Adrenal gland (tissue), 19 donors: ENCODE data around the gene ZBTB14. TPM values are rescaled to one million over a fixed set of nuclear protein-coding genes. Genes with fewer than 3 reads are reported as not detected.

Experiments used
- DNase-seq, 7 donors: peaks; one replicate each; pipeline ENCODE4 v3.0.0-alpha.2; 2019 to 2020
- H3K27ac ChIP-seq, 5 donors: fragments of 200-600 bp; sonication (generic) in 4 of 5; 1 replicate in 3 of 5; 2 replicates in 2 of 5; pipeline versions ENCODE4 v1.5.1 to v1.8.0; 2016 to 2020; ENCODE audit warnings: mild to moderate bottlenecking in 1 of 5
- H3K27me3 ChIP-seq: fragments of 200-600 bp; 2 replicates; pipeline ENCODE4 v1.8.0; 2021
- H3K36me3 ChIP-seq, 2 donors: fragments of 200-600 bp; replicated peaks in 1 of 2; 1 replicate in 1 of 2; 2 replicates in 1 of 2; pipeline versions ENCODE4 v1.5.1 to v1.8.0; 2018 to 2022
- H3K4me1 ChIP-seq, 2 donors: fragments of 200-600 bp; replicated peaks in 1 of 2; 1 replicate in 1 of 2; 2 replicates in 1 of 2; pipeline versions ENCODE4 v1.5.1 to v1.8.0; 2018 to 2021
- H3K4me3 ChIP-seq, 4 donors: fragments of 200-600 bp; sonication (generic) in 3 of 4; one replicate each; pipeline ENCODE4 v1.5.1; 2016 to 2018
- H3K9me3 ChIP-seq, 3 donors: fragments of 200-600 bp; sonication (generic) in 1 of 3; replicated peaks in 1 of 3; 1 replicate in 2 of 3; 2 replicates in 1 of 3; pipeline versions ENCODE4 v1.5.1 to v1.8.0; 2016 to 2021
- CTCF ChIP-seq, 6 experiments: fragments of 450-650 bp in 4 of 6; fragments of 200-600 bp in 2 of 6; sonication (generic) in 1 of 6; IDR thresholded peaks; 1 replicate in 5 of 6; 2 replicates in 1 of 6; pipeline versions ENCODE4 v1.5.1 to v1.8.0; 2016 to 2021; ENCODE audit warnings: antibody characterized with exemption in 6 of 6, mild to moderate bottlenecking in 2 of 6, moderate library complexity in 1 of 6
- POLR2A ChIP-seq, 2 donors: fragments of 450-650 bp; IDR thresholded peaks; one replicate each; pipeline ENCODE4 v1.6.1; 2017; ENCODE audit warnings: antibody characterized with exemption in 2 of 2, mild to moderate bottlenecking in 2 of 2, moderate library complexity in 1 of 2
- WGBS, 4 donors: extraction: QIAGEN DNeasy Blood & Tissue Kit in 2 of 4; methylation state at CpG; one replicate each; pipeline versions ENCODE4 v1.1.5 to v1.1.7; 2013 to 2017; 5-methylcytosine and 5-hydroxymethylcytosine counted together
- intact Hi-C, 2 donors: fragments of 100-400 bp; cut with DNase I; formaldehyde crosslinking; loops; one replicate each; pipeline versions ENCODE4 v1.14.1 to v1.15.0; 2022 to 2023
- long read RNA-seq, 10 donors: library from polyadenylated mRNA in 3 of 10; unstranded in 2 of 10; stranded (forward) in 1 of 10; transcript quantifications; one replicate each; pipeline ENCODE4 v2.0.0 and lab custom pipeline, GENCODE V29; 2021 to 2026
- polyA plus RNA-seq, 3 donors: library from polyadenylated mRNA; stranded (reverse); fragments of 200-250 nt in 2 of 3; fragments of 350-450 nt in 1 of 3; fragmentation: Illumina TruSeq in 1 of 3; extraction: RNeasy Lipid Tissue Mini Kit (QIAGEN cat#74804) in 1 of 3; gene quantifications; one replicate each; pipeline ENCODE4 v1.2.3, GENCODE V29; 2013 to 2014
- total RNA-seq, 9 donors: library from RNA; depleted of rRNA in 4 of 9; stranded (reverse); fragments of >200 nt in 4 of 9; fragments of 120-200 nt in 1 of 9; fragmentation: NEBNext Ultra II Directional in 1 of 9; extraction: Animal tissue kit (Norgen Biotek cat#: 25700) in 1 of 9; gene quantifications; one replicate each; pipeline versions ENCODE4 v1.1.0 to v1.2.4, GENCODE V29; 2013 to 2023
- donor health status: healthy with polysubstance abuse.
- donor health status: Bipolar disorder and iron deficiency.
- donor health status: DM: yes; HTN: yes; CAD: no.
- donor health status: DM: no; HTN: no; CAD: no.
- donor health status: DM: no; HTN: no; CAD: no.
- donor health status: DM: yes; HTN: yes; CAD: no.

ZBTB14 gene, protein sequence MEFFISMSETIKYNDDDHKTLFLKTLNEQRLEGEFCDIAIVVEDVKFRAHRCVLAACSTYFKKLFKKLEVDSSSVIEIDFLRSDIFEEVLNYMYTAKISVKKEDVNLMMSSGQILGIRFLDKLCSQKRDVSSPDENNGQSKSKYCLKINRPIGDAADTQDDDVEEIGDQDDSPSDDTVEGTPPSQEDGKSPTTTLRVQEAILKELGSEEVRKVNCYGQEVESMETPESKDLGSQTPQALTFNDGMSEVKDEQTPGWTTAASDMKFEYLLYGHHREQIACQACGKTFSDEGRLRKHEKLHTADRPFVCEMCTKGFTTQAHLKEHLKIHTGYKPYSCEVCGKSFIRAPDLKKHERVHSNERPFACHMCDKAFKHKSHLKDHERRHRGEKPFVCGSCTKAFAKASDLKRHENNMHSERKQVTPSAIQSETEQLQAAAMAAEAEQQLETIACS
- total RNA-seq (10 to 100 TPM in 6 of 9 donors, 1 to 10 TPM in 3; 5.9 to 16.4 (median 11.2) TPM), polyA plus RNA-seq (10 to 100 TPM in 1 of 3 donors, 1 to 10 TPM in 2; 6.0 to 14.7 (median 6.9) TPM)
- long read RNA-seq, donor 1, partial matches to known transcripts = 0 of 5 reads
- long read RNA-seq, donor 1, other reads (novel, unspliced or antisense) = 0 of 5 reads
- long read RNA-seq, donor 2, partial matches to known transcripts = 0 of 2 reads
- long read RNA-seq, donor 2, other reads (novel, unspliced or antisense) = 0 of 2 reads
- long read RNA-seq, donor 3, partial matches to known transcripts = 0 of 1 reads
- long read RNA-seq, donor 3, other reads (novel, unspliced or antisense) = 0 of 1 reads
- long read RNA-seq, donor 4, partial matches to known transcripts = 0 of 4 reads
- long read RNA-seq, donor 4, other reads (novel, unspliced or antisense) = 3 of 4 reads
- long read RNA-seq, donor 5, transcript ZBTB14-202 (3 exons, 1,814 nt) = major isoform, 7 of 16 reads
- long read RNA-seq, donor 5, partial matches to known transcripts = 0 of 16 reads
- long read RNA-seq, donor 5, other reads (novel, unspliced or antisense) = 5 of 16 reads
- long read RNA-seq, donor 6 = 0 reads
- long read RNA-seq, donor 7, partial matches to known transcripts = 0 of 1 reads
- long read RNA-seq, donor 7, other reads (novel, unspliced or antisense) = 0 of 1 reads
- long read RNA-seq, donor 8, partial matches to known transcripts = 0 of 2 reads
- long read RNA-seq, donor 8, other reads (novel, unspliced or antisense) = 0 of 2 reads
- long read RNA-seq, donor 9, partial matches to known transcripts = 0 of 3 reads
- long read RNA-seq, donor 9, other reads (novel, unspliced or antisense) = 0 of 3 reads
- long read RNA-seq, donor 10 = 0 reads

- H3K27me3 ChIP-seq = no peaks in the 10 kb centered on the region
Measured at GRCh38 chr18:5295231-5295920, at the start of gene ZBTB14. ZBTB14 (minus strand) TSS chr18:5295726; CDS start chr18:5293246, 2,480 bp downstream.

DNA sequence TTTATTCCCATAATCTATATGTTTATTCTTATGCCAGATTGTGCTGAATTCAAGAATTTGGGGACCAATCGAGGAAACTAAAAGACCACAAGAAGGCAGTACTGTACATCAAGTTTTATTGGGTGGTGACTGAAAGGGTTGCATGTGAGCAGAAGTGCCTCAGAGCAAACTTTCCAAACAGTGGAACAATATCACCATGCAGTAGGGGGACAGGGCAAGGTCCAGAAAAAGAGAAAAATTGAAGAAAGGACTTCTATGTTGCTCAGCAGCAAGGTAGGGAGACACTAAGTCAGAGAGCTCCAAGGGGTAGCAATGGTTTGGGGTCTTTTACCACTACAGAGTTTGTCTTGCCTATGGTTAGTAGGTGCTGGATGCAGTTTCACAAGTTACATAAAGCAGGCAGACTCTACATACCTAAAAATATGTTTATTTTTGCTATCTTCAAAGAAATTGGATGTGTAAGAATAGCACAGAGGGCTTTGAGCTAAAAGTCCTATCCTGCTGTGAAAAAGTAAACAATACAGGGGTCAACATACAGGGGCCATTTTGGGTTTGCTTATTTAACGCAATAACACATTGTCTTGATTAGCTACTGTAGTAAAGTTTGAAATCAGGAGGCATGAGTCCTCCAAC lies 43.8 kb upstream of the ZBTB14 start:
- no peak for TF ChIP-seq POLR2A (IDR thresholded peaks at IDR 0.05)
- no peak overlapping the region for H3K4me3 ChIP-seq
- no peak for DNase-seq
- no peaks in the 10 kb centered on the region for H3K36me3 ChIP-seq
- no peaks in the 10 kb centered on the region for H3K27me3 ChIP-seq
- no peaks in the 10 kb centered on the region for H3K9me3 ChIP-seq
- no peaks in the 10 kb centered on the region for H3K4me1 ChIP-seq
- intact Hi-C loops = no loop called here
- WGBS, 4 donors = 68 to 87% (median 74%) methylated on average over 2 of the region's 2 CpGs
- H3K27ac ChIP-seq = no peak overlapping the region

More at GRCh38 chr18:5295231-5295920, at the start of gene ZBTB14:
- 0 to 2% (median 0%) methylated on average over 1 to 116 of the region's 116 CpGs for WGBS, 4 donors
- DNase-seq = peak; percentile 60 to 74 (median 69)
- H3K36me3 ChIP-seq = peaks cover 0 to 20% of the 10 kb centered on the region in 2 donors
- H3K4me1 ChIP-seq = peaks cover 0 to 19% of the 10 kb centered on the region in 2 donors
- intact Hi-C loops = loop anchor here in 1 of 2 donors (5.0 to 10.0 kb wide), 2 partner anchors 58 to 249 kb away; partner anchors contain the start of gene EPB41L3
- no peak for TF ChIP-seq POLR2A (IDR thresholded peaks at IDR 0.05)
- no peak for TF ChIP-seq CTCF (IDR thresholded peaks at IDR 0.05)
- H3K27ac ChIP-seq = peak within 1 kb of the TSS; percentile 94 to 99 (median 99)
- peak within 1 kb of the TSS; percentile 87 to 99 (median 94) for H3K4me3 ChIP-seq
- H3K9me3 ChIP-seq = no peaks in the 10 kb centered on the region

DNA sequence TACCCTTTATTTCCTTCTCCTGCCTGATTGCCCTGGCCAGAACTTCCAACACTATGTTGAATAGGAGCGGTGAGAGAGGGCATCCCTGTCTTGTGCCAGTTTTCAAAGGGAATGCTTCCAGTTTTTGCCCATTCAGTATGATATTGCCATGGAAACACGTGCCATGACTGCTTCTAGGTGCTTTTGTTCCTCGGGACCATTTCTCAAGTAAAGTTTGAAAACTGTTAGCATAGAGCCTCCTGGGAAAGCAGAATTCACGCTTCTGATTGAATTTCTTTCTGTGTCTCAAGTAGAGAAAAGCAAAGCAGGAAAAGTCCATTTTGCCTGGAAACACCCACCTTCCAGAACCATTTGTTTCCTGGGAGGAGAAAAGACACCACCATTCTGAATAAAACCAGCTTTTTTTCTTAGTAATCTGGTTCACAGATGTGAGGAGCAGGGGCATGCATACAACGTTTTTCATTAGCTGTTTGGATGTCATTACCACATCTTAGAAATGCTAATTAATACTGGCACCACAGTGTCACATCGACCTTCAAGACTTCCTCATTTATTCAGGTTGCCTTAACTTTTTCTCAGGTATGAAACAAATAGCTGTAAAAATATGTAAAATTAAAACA lies 39.0 kb upstream of the ZBTB14 start:
- Histone ChIP-seq H3K36me3 (no peaks in the 10 kb centered on the region), H3K4me3 (no peak overlapping the region), H3K4me1 (no peaks in the 10 kb centered on the region), H3K27me3 (no peaks in the 10 kb centered on the region), H3K27ac (no peak overlapping the region), H3K9me3 (no peaks in the 10 kb centered on the region)
- 22 to 36% (median 31%) methylated on average over 5 to 6 of the region's 6 CpGs for WGBS, 4 donors
- no peak for DNase-seq
- TF ChIP-seq POLR2A (IDR thresholded peaks at IDR 0.05) (no peak), CTCF (IDR thresholded peaks at IDR 0.05) (no peak)
- intact Hi-C loops = no loop called here
